ENCODE measurements around the gene FRMPD4.

Gene FRMPD4

DNA sequence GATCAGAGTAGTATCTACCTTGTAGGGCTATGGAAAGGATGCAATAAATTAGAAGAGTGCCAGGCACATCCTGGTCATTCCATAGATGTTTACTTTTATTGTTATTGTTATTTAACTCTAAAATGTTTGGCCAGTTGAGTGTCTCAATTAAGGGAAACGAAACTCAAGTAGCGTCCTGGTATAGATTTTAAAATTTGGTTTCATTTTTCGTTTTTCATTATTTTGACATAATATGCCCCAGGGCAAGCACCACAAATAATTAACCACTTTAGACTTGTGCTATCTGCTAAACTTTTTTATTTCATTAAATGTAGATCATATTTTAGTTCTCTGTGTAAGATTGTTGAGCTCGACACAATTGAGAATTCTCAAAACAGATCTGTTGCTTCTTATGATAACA is 473.2 kb downstream of the FRMPD4 start:
- in situ Hi-C loops (cut with MboI; ENCODE audit: low sequenced_read_pairs), result no loop called here

DNA sequence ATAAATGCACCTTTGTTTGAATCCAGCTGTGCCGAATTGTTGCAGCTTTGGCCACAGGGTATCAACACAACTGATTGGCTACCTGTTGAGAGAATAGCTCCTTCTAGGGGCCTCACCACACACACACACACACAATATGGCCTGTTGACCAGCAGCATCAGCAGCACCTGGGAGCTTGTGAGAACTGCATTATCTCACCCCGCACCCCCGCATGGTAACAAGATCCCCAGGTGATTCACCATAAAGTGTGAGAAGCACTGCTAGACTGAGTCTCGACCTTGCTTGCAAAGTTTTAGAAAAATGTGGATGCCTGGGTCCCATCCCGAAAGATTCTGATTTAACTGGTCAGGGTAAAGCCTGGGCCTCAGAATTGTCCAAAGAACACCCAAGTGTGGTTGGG is 476.0 kb downstream of the FRMPD4 start:
- in situ Hi-C loops (cut with MboI; ENCODE audit: low sequenced_read_pairs), result no loop called here

GRCh38 chrX:12615061-12615460 is 476.8 kb downstream of the FRMPD4 start:
- in situ Hi-C loops (cut with MboI; ENCODE audit: low sequenced_read_pairs), result no loop called here

- in situ Hi-C loops (cut with MboI; ENCODE audit: low sequenced_read_pairs), result no loop called here
Observed at GRCh38 chrX:12617241-12617640, 479.0 kb downstream of the FRMPD4 start.

- in situ Hi-C loops (cut with MboI; ENCODE audit: low sequenced_read_pairs), result no loop called here
Observed at GRCh38 chrX:12647230-12647629, 509.0 kb downstream of the FRMPD4 start.

DNA sequence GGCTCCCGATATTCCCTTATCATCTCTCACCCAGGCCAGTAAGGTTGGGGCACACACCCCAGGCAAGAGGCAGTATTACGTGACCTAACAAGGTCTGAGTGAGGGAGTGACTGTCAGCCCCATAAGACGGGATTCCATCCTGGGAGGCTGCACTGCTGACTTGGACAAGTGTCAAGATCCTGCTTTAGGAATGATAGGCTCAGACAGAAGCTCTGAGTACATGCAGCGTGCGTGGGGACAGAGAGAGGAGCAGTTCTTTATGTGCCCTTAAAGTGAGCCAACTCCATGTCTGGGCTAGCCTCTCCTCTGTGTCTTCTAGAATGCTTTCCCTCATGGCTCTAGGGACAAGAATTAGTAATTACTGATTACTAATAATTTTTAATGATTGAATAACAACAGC is 510.7 kb downstream of the FRMPD4 start:
- in situ Hi-C loops (cut with MboI; ENCODE audit: low sequenced_read_pairs), result no loop called here

- in situ Hi-C loops (cut with MboI; ENCODE audit: low sequenced_read_pairs), result no loop called here
Observed at GRCh38 chrX:12657433-12657832, 519.2 kb downstream of the FRMPD4 start.

DNA sequence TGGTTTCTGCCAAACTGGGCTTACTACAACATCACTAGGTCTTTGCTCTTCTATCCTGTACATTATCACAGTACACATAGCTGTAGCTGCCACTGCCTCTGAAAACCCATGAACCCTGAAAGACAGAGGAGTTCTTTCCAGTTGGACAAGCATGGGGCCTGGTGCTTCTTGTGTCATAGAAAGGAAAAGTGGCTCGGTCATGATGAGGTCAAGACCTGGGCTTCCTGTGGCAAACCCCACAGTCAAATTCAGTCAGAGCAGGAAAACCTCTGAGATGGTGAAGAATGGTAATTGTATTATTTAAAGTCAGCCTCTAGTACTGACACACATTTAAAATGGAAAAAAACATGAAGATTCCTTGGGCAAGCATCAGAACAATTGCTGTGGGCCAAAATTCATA is 519.6 kb downstream of the FRMPD4 start:
- in situ Hi-C loops (cut with MboI; ENCODE audit: low sequenced_read_pairs), result no loop called here

DNA sequence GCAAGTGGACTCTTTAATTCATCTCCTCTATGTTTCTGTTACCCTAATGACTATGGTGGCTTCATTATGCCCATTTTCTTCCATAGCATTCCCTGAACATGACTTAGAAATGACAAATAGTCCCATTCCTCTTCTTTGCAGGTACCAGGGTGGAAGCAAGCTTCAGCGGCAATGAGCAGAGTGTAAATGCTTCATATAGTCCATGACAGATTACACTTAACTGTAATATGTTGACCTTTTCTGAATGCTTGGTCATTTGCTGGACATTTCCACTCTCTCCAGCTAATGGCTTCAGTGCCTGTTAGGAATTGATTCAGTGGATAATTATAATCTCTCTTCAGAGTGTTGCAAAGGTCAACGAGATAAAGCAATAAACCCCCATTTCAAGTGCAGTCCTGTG is 523.2 kb downstream of the FRMPD4 start:
- in situ Hi-C loops (cut with MboI; ENCODE audit: low sequenced_read_pairs), result no loop called here

DNA sequence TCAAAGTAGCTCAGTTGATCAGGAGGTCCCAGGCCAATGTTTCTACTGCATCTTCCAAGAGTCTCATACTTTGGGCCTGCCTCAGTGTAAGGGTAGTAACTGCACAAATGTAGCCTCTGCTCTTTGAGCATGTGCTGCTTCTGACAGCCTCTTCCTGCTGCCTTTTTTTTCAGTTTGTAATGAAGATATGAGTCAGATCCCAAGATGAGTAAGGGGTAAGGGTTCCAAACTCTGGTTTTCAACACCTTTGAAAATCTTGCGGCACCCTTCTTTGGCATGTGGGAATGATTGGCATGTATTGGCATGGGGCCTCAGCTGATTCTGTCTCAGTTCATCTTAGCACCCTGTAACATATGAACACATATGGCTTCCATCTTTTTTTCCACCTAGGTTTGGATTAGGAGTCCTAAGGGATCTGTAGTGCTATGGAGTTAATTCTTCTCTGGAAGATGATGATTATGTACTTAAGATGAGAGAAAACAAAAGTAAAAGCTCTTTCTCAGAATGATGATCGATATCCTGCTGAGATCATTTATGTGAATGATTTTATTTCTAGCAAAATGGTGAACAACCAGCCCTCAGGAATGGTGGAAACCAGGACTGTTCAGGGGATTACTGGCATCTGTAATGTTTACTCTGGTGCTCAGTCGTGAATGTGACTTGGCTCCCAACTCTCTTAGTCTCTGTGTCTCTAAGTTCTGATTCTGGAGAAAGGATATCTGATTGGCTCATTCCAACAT is 534.3 kb downstream of the FRMPD4 start:
- in situ Hi-C loops (cut with MboI; ENCODE audit: low sequenced_read_pairs), result no loop called here

- in situ Hi-C loops (cut with MboI; ENCODE audit: low sequenced_read_pairs), result no loop called here
Observed at GRCh38 chrX:12673487-12673886, 535.2 kb downstream of the FRMPD4 start.

- in situ Hi-C loops (cut with MboI; ENCODE audit: low sequenced_read_pairs), result no loop called here
Observed at GRCh38 chrX:12679522-12679921, 541.2 kb downstream of the FRMPD4 start.

DNA sequence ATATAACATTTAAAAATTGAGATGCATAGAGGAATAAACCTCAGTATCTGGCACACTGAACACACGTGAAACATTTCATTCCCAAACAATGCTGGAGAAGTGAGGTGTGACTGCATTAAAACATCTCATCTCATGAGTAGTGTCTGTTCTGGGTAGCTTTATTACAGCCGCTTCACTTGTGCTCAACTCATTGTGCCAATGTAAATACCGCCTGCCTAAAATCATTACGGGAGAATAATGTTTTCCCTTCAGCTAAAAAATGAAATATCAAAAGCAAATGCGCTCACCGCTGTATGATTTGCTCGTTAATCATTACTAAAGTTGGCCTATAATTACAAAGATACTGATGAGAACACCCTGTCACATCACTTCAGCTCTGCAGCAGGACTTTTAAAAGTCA is 542.8 kb downstream of the FRMPD4 start:
- in situ Hi-C loops (cut with MboI; ENCODE audit: low sequenced_read_pairs), result no loop called here

GRCh38 chrX:12685541-12685940 is 547.3 kb downstream of the FRMPD4 start:
- in situ Hi-C loops (cut with MboI; ENCODE audit: low sequenced_read_pairs), result no loop called here

- in situ Hi-C loops (cut with MboI; ENCODE audit: low sequenced_read_pairs), result no loop called here
Observed at GRCh38 chrX:12686331-12686730, 548.1 kb downstream of the FRMPD4 start.

DNA sequence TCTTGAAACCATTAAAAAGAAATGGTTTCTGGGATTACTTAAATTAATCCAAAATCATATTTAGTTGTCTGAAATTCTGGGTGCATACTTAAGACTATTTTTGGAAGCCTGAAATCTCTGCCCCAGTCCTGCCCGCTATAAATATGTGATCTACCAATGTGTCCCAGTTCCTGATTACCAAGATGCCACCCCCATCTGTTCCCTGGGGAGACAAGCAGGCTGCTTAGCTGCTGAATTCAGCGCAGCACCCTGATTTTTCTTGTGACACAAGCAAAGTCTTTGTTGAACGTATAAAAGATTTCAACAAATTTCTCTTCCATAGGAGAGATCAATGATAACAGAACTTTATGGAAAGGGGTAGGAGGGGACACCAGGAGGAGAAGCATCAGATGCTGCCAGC is 552.4 kb downstream of the FRMPD4 start:
- in situ Hi-C loops (cut with MboI; ENCODE audit: low sequenced_read_pairs), result no loop called here

GRCh38 chrX:12693754-12694153 is 555.5 kb downstream of the FRMPD4 start:
- in situ Hi-C loops (cut with MboI; ENCODE audit: low sequenced_read_pairs), result no loop called here

DNA sequence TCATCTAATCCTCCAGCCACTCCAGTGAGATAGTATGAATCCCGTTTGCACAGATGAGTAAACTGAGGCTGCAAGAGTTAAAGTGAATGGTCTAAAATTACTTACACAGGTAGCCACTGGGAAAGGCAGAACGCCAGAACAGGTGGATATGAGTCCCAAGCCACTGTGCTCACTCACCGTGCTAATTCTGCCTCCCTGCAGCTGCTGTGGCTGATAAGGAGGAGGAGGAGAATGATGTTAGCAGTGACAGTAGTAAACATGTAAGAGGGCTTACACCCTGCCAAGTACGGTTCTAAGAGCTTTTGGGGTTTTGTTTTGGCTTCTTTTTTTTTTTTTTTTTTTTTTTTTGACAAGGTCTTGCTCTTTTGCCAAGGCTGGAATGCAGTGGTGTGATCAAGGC is 562.5 kb downstream of the FRMPD4 start:
- in situ Hi-C loops (cut with MboI; ENCODE audit: low sequenced_read_pairs), result no loop called here

DNA sequence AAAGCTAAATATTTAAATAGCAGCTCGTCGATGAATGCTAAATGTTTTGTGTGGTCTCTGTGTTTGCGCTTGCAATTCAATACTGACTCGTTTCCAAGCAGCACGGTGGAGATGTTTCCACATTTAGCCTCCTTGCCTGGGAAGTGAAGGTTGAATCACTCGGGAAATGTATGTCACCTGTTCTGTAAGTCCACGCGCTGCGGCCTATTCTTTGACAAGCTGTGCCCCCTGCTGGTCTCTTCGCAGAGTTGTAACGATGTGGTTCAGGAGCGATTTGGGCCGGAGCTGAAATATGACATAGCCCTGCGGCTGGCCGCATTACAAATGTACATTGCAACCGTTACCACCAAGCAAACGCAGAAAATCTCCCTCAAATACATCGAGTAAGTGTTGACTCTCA is 563.4 kb downstream of the FRMPD4 start:
- in situ Hi-C loops (cut with MboI; ENCODE audit: low sequenced_read_pairs), result no loop called here

DNA sequence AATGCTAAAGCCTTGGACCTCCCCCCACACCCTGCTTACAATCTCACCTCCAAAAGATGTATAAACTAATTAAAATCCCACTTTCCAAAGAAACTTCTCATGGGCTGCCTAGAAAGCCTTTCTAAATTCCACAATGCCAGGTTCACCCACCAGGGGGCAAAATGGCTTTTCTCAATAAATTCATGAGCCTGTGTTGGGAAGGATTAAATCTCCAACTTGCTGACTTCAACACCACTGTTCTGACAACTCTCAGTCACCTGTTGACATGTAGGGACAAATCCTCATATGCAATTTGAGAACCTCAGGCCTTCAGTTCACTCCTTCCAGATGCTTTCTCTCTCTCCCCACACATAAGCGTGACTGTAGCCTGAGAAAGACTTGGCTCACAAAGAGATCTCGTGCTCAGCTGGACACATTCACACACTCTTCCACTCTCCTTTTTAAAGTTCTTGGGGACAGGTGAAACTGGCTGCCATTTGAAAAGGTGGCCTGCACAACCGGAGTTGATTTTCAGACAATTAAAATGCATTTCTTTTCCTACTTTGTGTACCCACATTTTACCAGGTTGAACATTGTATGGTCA is 564.3 kb downstream of the FRMPD4 start:
- in situ Hi-C loops (cut with MboI; ENCODE audit: low sequenced_read_pairs), result no loop called here

- in situ Hi-C loops (cut with MboI; ENCODE audit: low sequenced_read_pairs), result no loop called here
Observed at GRCh38 chrX:12704706-12705105, 566.4 kb downstream of the FRMPD4 start.

DNA sequence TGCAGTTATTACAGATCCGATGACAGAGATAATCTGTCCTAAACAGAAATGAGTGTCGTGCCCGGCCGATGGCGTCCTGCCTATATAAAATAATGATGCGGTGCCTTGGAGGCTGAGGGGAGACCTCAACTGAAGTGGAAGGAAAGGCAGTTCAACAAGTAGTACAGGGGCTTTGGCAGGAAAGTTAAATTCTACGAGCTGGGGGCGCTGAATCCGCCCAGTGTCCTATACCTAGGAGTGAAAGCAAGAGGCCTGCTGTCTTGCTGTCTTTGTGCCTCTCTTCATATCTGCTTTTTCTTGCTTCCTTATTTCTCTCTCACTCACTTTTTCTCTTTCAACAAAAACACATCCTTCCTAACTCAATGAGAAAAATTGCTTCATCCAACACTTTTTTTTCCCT is 570.8 kb downstream of the FRMPD4 start:
- in situ Hi-C loops (cut with MboI; ENCODE audit: low sequenced_read_pairs), result no loop called here
